ENCODE data around the gene PLD1.

GRCh38 chr3:171775943-171776342, 34.3 kb downstream of the PLD1 start:
- no peak for TF ChIP-seq REST (IDR thresholded peaks at IDR 0.05; ENCODE audit: insufficient read depth in 1 of 2, low read depth in 2 of 2, low read length in 2 of 2)
- TF ChIP-seq POLR2AphosphoS5 (IDR thresholded peaks at IDR 0.05; ENCODE audit: low read depth, low read length) = no peak
